H9 (cell line): Measurements from ENCODE around the gene GLRA3. TPM values are rescaled to one million over a fixed set of nuclear protein-coding genes. Genes with fewer than 3 reads are reported as not detected.

Experiments
- DNase-seq: peaks from one replicate; pipeline ENCODE4 v3.0.0-alpha.2; 2017
- H2AFZ ChIP-seq: one replicate; pipeline ENCODE4 v1.6.1; 2013; ENCODE audit warnings: mild to moderate bottlenecking, low read length, control low read depth, moderate library complexity
- H2AK5ac ChIP-seq: 2 replicates; pipeline ENCODE4 v1.6.1; 2013; ENCODE audit warnings: low read length, control low read depth, mixed read lengths; ENCODE audit not compliant: insufficient read length
- H2BK120ac ChIP-seq: one replicate; pipeline ENCODE4 v1.6.1; 2013; ENCODE audit warnings: low read depth, mild to moderate bottlenecking, low read length, control low read depth, inconsistent platforms; ENCODE audit not compliant: poor library complexity, severe bottlenecking
- H2BK12ac ChIP-seq: 2 replicates; pipeline ENCODE4 v1.6.1; 2013; ENCODE audit warnings: low read length, control low read depth, mixed read lengths, low read depth; ENCODE audit not compliant: insufficient read length
- H2BK15ac ChIP-seq: 2 replicates; pipeline ENCODE4 v1.6.1; 2013; ENCODE audit warnings: low read depth, low read length, control low read depth
- H2BK20ac ChIP-seq: one replicate; pipeline ENCODE4 v1.6.1; 2013; ENCODE audit warnings: low read depth, mild to moderate bottlenecking, low read length, control low read depth, inconsistent platforms; ENCODE audit not compliant: poor library complexity, severe bottlenecking
- H2BK5ac ChIP-seq: 2 replicates; pipeline ENCODE4 v1.6.1; 2013; ENCODE audit warnings: low read length, control low read depth, mixed read lengths; ENCODE audit not compliant: insufficient read length
- H3K14ac ChIP-seq: 2 replicates; pipeline ENCODE4 v1.6.1; 2013; ENCODE audit warnings: low read length, control low read depth; ENCODE audit not compliant: insufficient read depth
- H3K18ac ChIP-seq: 2 replicates; pipeline ENCODE4 v1.6.1; 2013; ENCODE audit warnings: low read depth, mild to moderate bottlenecking, mixed read lengths, low read length, control low read depth; ENCODE audit not compliant: insufficient read length
- H3K23ac ChIP-seq: 2 replicates; pipeline ENCODE4 v1.6.1; 2013; ENCODE audit warnings: low read length, control low read depth, mixed read lengths, low read depth; ENCODE audit not compliant: insufficient read length
- H3K23me2 ChIP-seq: 2 replicates; pipeline ENCODE4 v1.6.1; 2013; ENCODE audit warnings: low read depth, mild to moderate bottlenecking, mixed read lengths, low read length, control low read depth; ENCODE audit not compliant: insufficient read length, poor library complexity, severe bottlenecking
- H3K27ac ChIP-seq: 2 replicates; pipeline ENCODE4 v1.5.1; 2013; ENCODE audit warnings: low read length, control low read depth, mixed read lengths, low read depth; ENCODE audit not compliant: insufficient read length
- H3K27me3 ChIP-seq: 2 replicates; pipeline ENCODE4 v1.6.1; 2013; ENCODE audit warnings: low read length, control low read depth, inconsistent platforms; ENCODE audit not compliant: insufficient read depth
- H3K4ac ChIP-seq: 2 replicates; pipeline ENCODE4 v1.6.1; 2013; ENCODE audit warnings: low read depth, mild to moderate bottlenecking, control low read depth, inconsistent platforms, low read length, moderate library complexity
- H3K4me1 ChIP-seq: 2 replicates; pipeline ENCODE4 v1.6.1; 2013; ENCODE audit warnings: low read length, control low read depth, inconsistent platforms; ENCODE audit not compliant: insufficient read depth
- H3K4me2 ChIP-seq: 2 replicates; pipeline ENCODE4 v1.6.1; 2013; ENCODE audit warnings: low read length, control low read depth, mixed read lengths; ENCODE audit not compliant: insufficient read length, insufficient read depth
- H3K56ac ChIP-seq: 2 replicates; pipeline ENCODE4 v1.6.1; 2013; ENCODE audit warnings: low read depth, mild to moderate bottlenecking, mixed read lengths, low read length, control low read depth; ENCODE audit not compliant: insufficient read length
- H3K79me1 ChIP-seq: 2 replicates; pipeline ENCODE4 v1.6.1; 2013; ENCODE audit warnings: low read depth, mild to moderate bottlenecking, moderate library complexity, low read length, control low read depth, inconsistent platforms; ENCODE audit not compliant: insufficient read depth, poor library complexity, severe bottlenecking
- H3K79me2 ChIP-seq: 2 replicates; pipeline ENCODE4 v1.6.1; 2013; ENCODE audit warnings: low read length, control low read depth, inconsistent platforms; ENCODE audit not compliant: insufficient read depth
- H3K9ac ChIP-seq: 2 replicates; pipeline ENCODE4 v1.6.1; 2013; ENCODE audit warnings: low read length, control low read depth, mixed read lengths; ENCODE audit not compliant: insufficient read length; ENCODE audit errors: extremely low read depth
- H3K9me3 ChIP-seq: one replicate; pipeline ENCODE4 v1.6.1; 2013; ENCODE audit warnings: low read depth, low read length, inconsistent platforms; ENCODE audit not compliant: control insufficient read depth
- H3T11ph ChIP-seq: one replicate; pipeline ENCODE4 v1.6.1; 2013; ENCODE audit warnings: mild to moderate bottlenecking, low read length, control low read depth, inconsistent platforms
- H4K20me1 ChIP-seq: one replicate; pipeline ENCODE4 v1.6.1; 2013; ENCODE audit not compliant: control insufficient read depth, insufficient read length, insufficient read depth
- H4K5ac ChIP-seq: 2 replicates; pipeline ENCODE4 v1.6.1; 2013; ENCODE audit warnings: low read depth, mild to moderate bottlenecking, mixed read lengths, low read length, control low read depth; ENCODE audit not compliant: insufficient read length
- H4K8ac ChIP-seq: replicated peaks from 2 replicates; pipeline ENCODE4 v1.6.1; 2013; ENCODE audit warnings: low read length, control low read depth, mixed read lengths, low read depth; ENCODE audit not compliant: insufficient read length
- H4K91ac ChIP-seq: 2 replicates; pipeline ENCODE4 v1.6.1; 2013; ENCODE audit warnings: low read depth, mild to moderate bottlenecking, moderate library complexity, mixed read lengths, low read length, control low read depth; ENCODE audit not compliant: insufficient read length
- H3K27ac Mint-ChIP-seq, 3 experiments: 2 replicates in 2 of 3; 3 replicates in 1 of 3; pipeline ENCODE4 v1.8.0; 2020 to 2021; ENCODE audit warnings: mixed read lengths in 3 of 3, mild to moderate bottlenecking in 1 of 3, moderate library complexity in 1 of 3
- H3K27me3 Mint-ChIP-seq: 2 replicates; pipeline ENCODE4 v1.8.0; 2021; ENCODE audit warnings: low read depth, mild to moderate bottlenecking, moderate library complexity, mixed read lengths
- H3K36me3 Mint-ChIP-seq, 3 experiments: 2 replicates in 2 of 3; 3 replicates in 1 of 3; pipeline ENCODE4 v1.8.0; 2020 to 2021; ENCODE audit warnings: low read depth in 3 of 3, mixed read lengths in 3 of 3; ENCODE audit not compliant: insufficient read depth in 1 of 3
- H3K4me1 Mint-ChIP-seq, 2 experiments: 2 replicates each; pipeline ENCODE4 v1.8.0; 2020; ENCODE audit warnings: mixed read lengths in 2 of 2
- H3K4me3 Mint-ChIP-seq, 2 experiments: 2 replicates in 1 of 2; 3 replicates in 1 of 2; pipeline ENCODE4 v1.8.0; 2020 to 2021; ENCODE audit warnings: mild to moderate bottlenecking in 2 of 2, mixed read lengths in 2 of 2, moderate library complexity in 1 of 2
- H3K9me3 Mint-ChIP-seq, 2 experiments: 2 replicates in 1 of 2; 3 replicates in 1 of 2; pipeline ENCODE4 v1.8.0; 2020; ENCODE audit warnings: mild to moderate bottlenecking in 2 of 2, mixed read lengths in 2 of 2, moderate library complexity in 1 of 2
- WGBS: extraction: QIAGEN DNeasy Blood & Tissue Kit; methylation state at CpG from one replicate; pipeline ENCODE4 v1.1.7; 2013; ENCODE audit warnings: missing lambda C conversion rate, low lambda C conversion rate, mixed read lengths; ENCODE audit not compliant: insufficient read length; ENCODE audit errors: extremely low coverage; 5-methylcytosine and 5-hydroxymethylcytosine counted together
- total RNA-seq: library from RNA; stranded (reverse); gene quantifications from 2 replicates; pipeline ENCODE4 v1.2.1, GENCODE V29; 2021
- TF ChIP-seq, protein P1 (sequence below): fragments of 200-600 bp; sonication (generic); conservative IDR thresholded peaks from 3 replicates; pipeline ENCODE4 v1.8.0; 2021; ENCODE audit warnings: antibody characterized with exemption, mild to moderate bottlenecking

The GLRA3 gene
- total RNA-seq, 1 experiment from 2014 or later, result 0.09 TPM

DNA sequence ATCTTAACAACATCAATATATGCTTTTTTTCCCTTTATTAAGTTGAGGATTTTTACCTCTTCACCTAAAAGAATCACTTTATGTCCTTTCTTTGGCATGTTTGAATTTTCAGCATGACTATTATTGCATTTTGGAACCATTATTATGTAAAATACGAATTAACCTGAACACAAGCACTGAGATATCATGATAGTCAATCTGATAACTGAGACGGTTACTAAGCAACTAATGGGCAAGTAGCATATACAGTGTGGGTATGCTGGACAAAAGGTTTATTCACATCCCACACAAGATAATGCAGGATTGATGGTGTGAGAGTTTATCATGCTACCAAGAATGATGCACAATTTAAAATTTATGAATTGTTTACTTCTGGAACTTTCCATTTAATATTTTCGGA lies 24.6 kb upstream of the GLRA3 start:
- Histone ChIP-seq H2BK120ac (no peak overlapping the region), H4K8ac (no peak overlapping the region), H3K4ac (no peak overlapping the region), H4K91ac (no peak overlapping the region), H2BK20ac (no peak overlapping the region), H3K56ac (no peak overlapping the region), H3K23me2 (no peaks in the 10 kb centered on the region), H2BK12ac (no peak overlapping the region), H3K27ac (no peak overlapping the region), H3K4me2 (no peak overlapping the region), H4K20me1 (no peaks in the 10 kb centered on the region), H3K14ac (no peak overlapping the region), H3K9me3 (no peaks in the 10 kb centered on the region), H3K79me2 (no peaks in the 10 kb centered on the region), H2BK15ac (no peak overlapping the region), H3K23ac (no peak overlapping the region), H3K79me1 (no peaks in the 10 kb centered on the region), H3K27me3 (no peaks in the 10 kb centered on the region), H3K18ac (no peak overlapping the region), H2AK5ac (no peak overlapping the region), H3K9ac (no peak overlapping the region), H3T11ph (no peak overlapping the region), H2AFZ (no peak overlapping the region), H4K5ac (no peak overlapping the region), H2BK5ac (no peak overlapping the region), H3K4me1 (no peaks in the 10 kb centered on the region; the same call in 1 of the 2 replicates)
- no peak overlapping the region for H3K4me3 Mint-ChIP-seq
- H3K4me1 Mint-ChIP-seq, result peaks cover 8 to 10% of the 10 kb centered on the region in 2 experiments
- H3K27ac Mint-ChIP-seq, result no peak overlapping the region
- H3K27me3 Mint-ChIP-seq, result no peaks in the 10 kb centered on the region
- H3K9me3 Mint-ChIP-seq, result no peaks in the 10 kb centered on the region
- no CpG with 5 or more reads among the region's 3 CpGs for WGBS
- no peak for DNase-seq
- peaks cover 0 to 4% (median 0%) of the 10 kb centered on the region in 3 experiments; a peak in 2 of 7 replicates for H3K36me3 Mint-ChIP-seq
- TF ChIP-seq, protein P1, sequence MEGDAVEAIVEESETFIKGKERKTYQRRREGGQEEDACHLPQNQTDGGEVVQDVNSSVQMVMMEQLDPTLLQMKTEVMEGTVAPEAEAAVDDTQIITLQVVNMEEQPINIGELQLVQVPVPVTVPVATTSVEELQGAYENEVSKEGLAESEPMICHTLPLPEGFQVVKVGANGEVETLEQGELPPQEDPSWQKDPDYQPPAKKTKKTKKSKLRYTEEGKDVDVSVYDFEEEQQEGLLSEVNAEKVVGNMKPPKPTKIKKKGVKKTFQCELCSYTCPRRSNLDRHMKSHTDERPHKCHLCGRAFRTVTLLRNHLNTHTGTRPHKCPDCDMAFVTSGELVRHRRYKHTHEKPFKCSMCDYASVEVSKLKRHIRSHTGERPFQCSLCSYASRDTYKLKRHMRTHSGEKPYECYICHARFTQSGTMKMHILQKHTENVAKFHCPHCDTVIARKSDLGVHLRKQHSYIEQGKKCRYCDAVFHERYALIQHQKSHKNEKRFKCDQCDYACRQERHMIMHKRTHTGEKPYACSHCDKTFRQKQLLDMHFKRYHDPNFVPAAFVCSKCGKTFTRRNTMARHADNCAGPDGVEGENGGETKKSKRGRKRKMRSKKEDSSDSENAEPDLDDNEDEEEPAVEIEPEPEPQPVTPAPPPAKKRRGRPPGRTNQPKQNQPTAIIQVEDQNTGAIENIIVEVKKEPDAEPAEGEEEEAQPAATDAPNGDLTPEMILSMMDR, result no peak
